Prostate gland (tissue), 2 donors: ENCODE results near the gene IKZF4.

Experiments used
- CTCF ChIP-seq, 4 experiments: fragments of 200-600 bp in 2 of 4; fragments of 450-650 bp in 2 of 4; sonication (generic) in 2 of 4; IDR thresholded peaks; 1 replicate in 3 of 4; 2 replicates in 1 of 4; pipeline ENCODE4 v1.5.1; 2016 to 2019; ENCODE audit warnings: antibody characterized with exemption in 4 of 4, mild to moderate bottlenecking in 2 of 4, moderate library complexity in 2 of 4
- POLR2A ChIP-seq: fragments of 450-650 bp; IDR thresholded peaks from one replicate; pipeline ENCODE4 v1.6.1; 2016; ENCODE audit warnings: antibody characterized with exemption, mild to moderate bottlenecking
- POLR2AphosphoS5 ChIP-seq: sonication (generic); formaldehyde crosslinking; IDR thresholded peaks from one replicate; pipeline ENCODE4 v1.6.1; 2017; ENCODE audit warnings: antibody characterized with exemption

DNA sequence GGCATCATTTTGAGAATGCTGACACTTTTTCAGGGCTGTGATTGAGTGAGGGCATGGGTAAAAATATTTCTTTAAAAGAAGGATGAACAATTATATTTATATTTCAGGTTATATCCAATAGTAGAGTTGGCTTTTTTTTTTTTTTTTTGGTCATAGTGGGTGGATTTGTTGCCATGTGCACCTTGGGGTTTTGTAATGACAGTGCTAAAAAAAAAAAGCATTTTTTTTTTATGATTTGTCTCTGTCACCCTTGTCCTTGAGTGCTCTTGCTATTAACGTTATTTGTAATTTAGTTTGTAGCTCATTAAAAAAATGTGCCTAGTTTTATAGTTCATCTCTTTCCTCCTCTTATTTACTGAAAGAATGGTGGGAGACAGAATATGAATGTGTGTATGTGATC lies 48.4 kb upstream of the IKZF4 start:
- TF ChIP-seq CTCF (IDR thresholded peaks at IDR 0.05) (no peak), POLR2A (no peak), POLR2AphosphoS5 (no peak)
